NT2/D1 (cell line): Measurements from ENCODE around the gene MCRIP2.

Source experiments
- DNase-seq: peaks from one replicate; pipeline ENCODE4 v3.0.0-alpha.2; 2011; ENCODE audit warnings: low read depth, low spot score
- H3K27me3 ChIP-seq: 2 replicates; pipeline ENCODE4 v1.6.0; 2011; ENCODE audit warnings: mild to moderate bottlenecking; ENCODE audit not compliant: insufficient read length, insufficient read depth
- H3K36me3 ChIP-seq: 2 replicates; pipeline ENCODE4 v1.6.1; 2011; ENCODE audit warnings: mild to moderate bottlenecking, low read length, mixed read lengths; ENCODE audit not compliant: insufficient read depth, insufficient read length
- H3K4me1 ChIP-seq: 2 replicates; pipeline ENCODE4 v1.5.1; 2011; ENCODE audit not compliant: insufficient read depth, insufficient read length
- H3K4me3 ChIP-seq: 2 replicates; pipeline ENCODE4 v1.5.1; 2011; ENCODE audit warnings: low read depth; ENCODE audit not compliant: insufficient read length
- H3K9ac ChIP-seq: 2 replicates; pipeline ENCODE4 v1.6.0; 2011; ENCODE audit warnings: low read depth; ENCODE audit not compliant: insufficient read length
- H3K9me3 ChIP-seq: 2 replicates; pipeline ENCODE4 v1.5.1; 2011; ENCODE audit warnings: mild to moderate bottlenecking, low read length; ENCODE audit not compliant: insufficient read depth
- SUZ12 ChIP-seq: IDR thresholded peaks from 2 replicates; pipeline ENCODE4 v1.6.1; 2011; ENCODE audit not compliant: insufficient read length, insufficient read depth; ENCODE audit errors: extremely low read depth
- YY1 ChIP-seq: IDR thresholded peaks from 2 replicates; pipeline ENCODE4 v1.6.1; 2011; ENCODE audit not compliant: insufficient read length, insufficient read depth
- ZNF274 ChIP-seq: IDR thresholded peaks from 2 replicates; pipeline ENCODE4 v1.6.1; 2011; ENCODE audit warnings: mild to moderate bottlenecking, low read depth, low read length

MCRIP2 gene

GRCh38 chr16:619476-620100 is 22.0 kb upstream of the MCRIP2 start:
- H3K4me3 ChIP-seq, result no peak overlapping the region
- no peaks in the 10 kb centered on the region for H3K27me3 ChIP-seq
- no peak for DNase-seq
- peaks cover 22% of the 10 kb centered on the region for H3K4me1 ChIP-seq
- H3K36me3 ChIP-seq, result peaks cover 3% of the 10 kb centered on the region
- H3K9me3 ChIP-seq, result no peaks in the 10 kb centered on the region
- no peak for TF ChIP-seq SUZ12
- TF ChIP-seq ZNF274, result no peak
- TF ChIP-seq YY1, result no peak
- H3K9ac ChIP-seq, result no peak overlapping the region

GRCh38 chr16:620700-621525 is 20.7 kb upstream of the MCRIP2 start:
- Histone ChIP-seq H3K4me3 (no peak overlapping the region), H3K9ac (no peak overlapping the region), H3K27me3 (no peaks in the 10 kb centered on the region), H3K4me1 (peaks cover 32% of the 10 kb centered on the region), H3K36me3 (peaks cover 8% of the 10 kb centered on the region), H3K9me3 (no peaks in the 10 kb centered on the region)
- TF ChIP-seq SUZ12 (no peak), ZNF274 (no peak), YY1 (no peak)
- DNase-seq, result no peak

- H3K4me3 ChIP-seq, result no peak overlapping the region
- H3K36me3 ChIP-seq, result peaks cover 13% of the 10 kb centered on the region
- H3K4me1 ChIP-seq, result peaks cover 36% of the 10 kb centered on the region
- DNase-seq, result no peak
- TF ChIP-seq ZNF274 (no peak), YY1 (no peak), SUZ12 (no peak)
- no peaks in the 10 kb centered on the region for H3K27me3 ChIP-seq
- no peaks in the 10 kb centered on the region for H3K9me3 ChIP-seq
- H3K9ac ChIP-seq, result no peak overlapping the region
Observed at GRCh38 chr16:621526-622105, 20.0 kb upstream of the MCRIP2 start.

- Histone ChIP-seq H3K9ac (peak overlapping the region; percentile 21), H3K36me3 (peaks cover 18% of the 10 kb centered on the region), H3K4me3 (no peak overlapping the region), H3K4me1 (peaks cover 44% of the 10 kb centered on the region), H3K9me3 (no peaks in the 10 kb centered on the region), H3K27me3 (no peaks in the 10 kb centered on the region)
- TF ChIP-seq YY1, result no peak
- TF ChIP-seq ZNF274, result no peak
- no peak for TF ChIP-seq SUZ12
- DNase-seq, result no peak
Observed at GRCh38 chr16:622920-623280, 18.7 kb upstream of the MCRIP2 start.

- DNase-seq, result no peak
- no peak for TF ChIP-seq ZNF274
- no peak for TF ChIP-seq SUZ12
- TF ChIP-seq YY1, result no peak
- Histone ChIP-seq H3K27me3 (no peaks in the 10 kb centered on the region), H3K4me3 (no peak overlapping the region), H3K4me1 (peaks cover 58% of the 10 kb centered on the region), H3K36me3 (peaks cover 27% of the 10 kb centered on the region), H3K9ac (peak overlapping the region; percentile 22), H3K9me3 (no peaks in the 10 kb centered on the region)
Observed at GRCh38 chr16:624526-625070, 17.0 kb upstream of the MCRIP2 start.

- Histone ChIP-seq H3K36me3 (peaks cover 27% of the 10 kb centered on the region), H3K4me3 (no peak overlapping the region), H3K9ac (peak overlapping the region; percentile 22), H3K9me3 (no peaks in the 10 kb centered on the region), H3K4me1 (peaks cover 63% of the 10 kb centered on the region), H3K27me3 (no peaks in the 10 kb centered on the region)
- DNase-seq, result no peak
- TF ChIP-seq YY1, result no peak
- no peak for TF ChIP-seq ZNF274
- no peak for TF ChIP-seq SUZ12
Observed at GRCh38 chr16:625117-625976, 16.3 kb upstream of the MCRIP2 start.
